Astrocyte (in vitro differentiated cells and primary cell): ENCODE results near the gene PDAP1. TPM values are rescaled to one million over a fixed set of nuclear protein-coding genes. Genes with fewer than 3 reads are reported as not detected.

Experiments used
- DNase-seq: peaks from one replicate; pipeline ENCODE4 v3.0.0-alpha.2; 2010; ENCODE audit warnings: low read depth
- FAIRE-seq: peaks from 2 replicates; lab custom pipeline; 2011; peaks lifted over from hg19 to GRCh38; lab: Jason Lieb, UNC
- H2AFZ ChIP-seq: 2 replicates; pipeline ENCODE4 v1.6.0; 2012; ENCODE audit warnings: low read depth, low read length, inconsistent platforms
- H3K27ac ChIP-seq: 2 replicates; pipeline ENCODE4 v1.5.1; 2011; ENCODE audit warnings: low read depth, low read length, inconsistent platforms
- H3K27me3 ChIP-seq: 2 replicates; pipeline ENCODE4 v1.6.0; 2011; ENCODE audit warnings: low read length, inconsistent platforms; ENCODE audit not compliant: insufficient read depth
- H3K36me3 ChIP-seq: 2 replicates; pipeline ENCODE4 v1.5.1; 2011; ENCODE audit warnings: low read length, inconsistent platforms; ENCODE audit not compliant: insufficient read depth
- H3K4me1 ChIP-seq: 2 replicates; pipeline ENCODE4 v1.5.1; 2011; ENCODE audit warnings: low read length, inconsistent platforms; ENCODE audit not compliant: insufficient read depth
- H3K4me2 ChIP-seq: 2 replicates; pipeline ENCODE4 v1.6.0; 2012; ENCODE audit warnings: low read length, inconsistent platforms
- H3K4me3 ChIP-seq: 2 replicates; pipeline ENCODE4 v1.5.1; 2011; ENCODE audit warnings: low read depth, mild to moderate bottlenecking, low read length, inconsistent platforms; ENCODE audit not compliant: insufficient read depth
- H3K79me2 ChIP-seq: 2 replicates; pipeline ENCODE4 v1.6.0; 2012; ENCODE audit warnings: mild to moderate bottlenecking, low read length, inconsistent platforms; ENCODE audit not compliant: insufficient read depth
- H3K9ac ChIP-seq: 2 replicates; pipeline ENCODE4 v1.6.0; 2012; ENCODE audit warnings: mild to moderate bottlenecking, low read length, inconsistent platforms
- H3K9me3 ChIP-seq: 2 replicates; pipeline ENCODE4 v1.5.1; 2012; ENCODE audit warnings: low read depth, mild to moderate bottlenecking, low read length, inconsistent platforms; ENCODE audit not compliant: insufficient read depth
- H4K20me1 ChIP-seq: 2 replicates; pipeline ENCODE4 v1.6.0; 2012; ENCODE audit warnings: low read length, inconsistent platforms; ENCODE audit not compliant: insufficient read depth
- H3K27ac Mint-ChIP-seq: one replicate; pipeline ENCODE4 v1.8.0; 2021; ENCODE audit warnings: mild to moderate bottlenecking, mixed read lengths; ENCODE audit not compliant: unreplicated experiment
- H3K27me3 Mint-ChIP-seq: one replicate; pipeline ENCODE4 v1.8.0; 2021; ENCODE audit warnings: low read depth, mixed read lengths; ENCODE audit not compliant: unreplicated experiment
- H3K36me3 Mint-ChIP-seq: one replicate; pipeline ENCODE4 v1.8.0; 2021; ENCODE audit warnings: low read depth, mixed read lengths; ENCODE audit not compliant: unreplicated experiment
- H3K4me1 Mint-ChIP-seq: one replicate; pipeline ENCODE4 v1.8.0; 2021; ENCODE audit warnings: low read depth, mixed read lengths; ENCODE audit not compliant: unreplicated experiment
- H3K4me3 Mint-ChIP-seq: one replicate; pipeline ENCODE4 v1.8.0; 2021; ENCODE audit warnings: mild to moderate bottlenecking, moderate library complexity, mixed read lengths; ENCODE audit not compliant: unreplicated experiment
- H3K9me3 Mint-ChIP-seq: one replicate; pipeline ENCODE4 v1.8.0; 2021; ENCODE audit warnings: mild to moderate bottlenecking, mixed read lengths; ENCODE audit not compliant: unreplicated experiment
- EZH2 ChIP-seq: IDR thresholded peaks from 2 replicates; pipeline ENCODE4 v1.6.1; 2012; ENCODE audit warnings: mild to moderate bottlenecking, low read length, inconsistent platforms; ENCODE audit not compliant: insufficient read depth
- total RNA-seq: library from RNA; stranded (reverse); gene quantifications from 2 replicates; pipeline ENCODE4 v1.2.1, GENCODE V29; 2021
- TF ChIP-seq, protein P1 (sequence below): IDR thresholded peaks from 2 replicates; pipeline ENCODE4 v1.5.1; 2011; ENCODE audit warnings: low read depth, mild to moderate bottlenecking, inconsistent platforms, low read length, moderate library complexity; ENCODE audit not compliant: insufficient read depth

Gene PDAP1
- total RNA-seq, 1 donor from 2014 or later, result 106 TPM

DNA sequence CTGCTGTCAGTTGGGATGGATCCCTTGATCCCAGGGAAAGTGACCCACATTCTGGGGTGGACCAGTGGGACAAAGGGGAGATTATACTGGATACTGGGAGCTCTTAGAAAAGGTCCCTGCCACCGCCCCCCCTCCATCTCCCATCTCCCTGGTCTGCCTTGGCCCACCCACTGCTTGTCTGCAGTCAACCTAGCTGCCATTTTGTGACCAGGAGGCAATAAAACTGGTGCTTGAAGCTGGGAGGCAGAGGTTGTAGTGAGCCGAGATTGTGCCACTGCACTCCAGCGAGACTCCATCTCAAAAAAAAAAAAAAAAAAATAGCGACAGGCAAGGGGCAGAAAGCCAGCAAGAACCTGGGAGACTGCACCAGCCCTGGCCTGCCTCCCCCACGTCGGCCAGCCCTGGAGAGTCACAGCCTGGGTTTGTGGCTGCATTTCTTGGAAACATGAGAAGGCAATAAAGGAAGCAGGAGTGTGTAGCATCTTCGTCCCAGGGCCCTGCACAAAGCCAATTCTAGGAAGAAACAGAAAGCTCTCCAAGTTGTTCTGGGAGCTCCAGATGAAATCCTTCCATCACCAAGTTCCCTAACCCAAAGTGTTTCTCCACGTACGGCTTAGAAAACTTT is 38.5 kb downstream of the PDAP1 start:
- Mint-ChIP-seq H3K9me3 (no peaks in the 10 kb centered on the region), H3K4me3 (no peak overlapping the region), H3K27me3 (no peaks in the 10 kb centered on the region), H3K27ac (no peak overlapping the region), H3K36me3 (peaks cover 7% of the 10 kb centered on the region), H3K4me1 (peaks cover 3% of the 10 kb centered on the region)
- no peak for FAIRE-seq
- Histone ChIP-seq H4K20me1 (peaks cover 24% of the 10 kb centered on the region), H2AFZ (no peak overlapping the region), H3K9me3 (no peaks in the 10 kb centered on the region), H3K27ac (no peak overlapping the region), H3K36me3 (peaks cover 19% of the 10 kb centered on the region), H3K4me1 (peaks cover 3% of the 10 kb centered on the region), H3K9ac (no peak overlapping the region), H3K4me3 (no peak overlapping the region), H3K27me3 (no peaks in the 10 kb centered on the region), H3K79me2 (no peaks in the 10 kb centered on the region), H3K4me2 (no peak overlapping the region)
- peak; percentile 42 for DNase-seq
- TF ChIP-seq, protein P1, sequence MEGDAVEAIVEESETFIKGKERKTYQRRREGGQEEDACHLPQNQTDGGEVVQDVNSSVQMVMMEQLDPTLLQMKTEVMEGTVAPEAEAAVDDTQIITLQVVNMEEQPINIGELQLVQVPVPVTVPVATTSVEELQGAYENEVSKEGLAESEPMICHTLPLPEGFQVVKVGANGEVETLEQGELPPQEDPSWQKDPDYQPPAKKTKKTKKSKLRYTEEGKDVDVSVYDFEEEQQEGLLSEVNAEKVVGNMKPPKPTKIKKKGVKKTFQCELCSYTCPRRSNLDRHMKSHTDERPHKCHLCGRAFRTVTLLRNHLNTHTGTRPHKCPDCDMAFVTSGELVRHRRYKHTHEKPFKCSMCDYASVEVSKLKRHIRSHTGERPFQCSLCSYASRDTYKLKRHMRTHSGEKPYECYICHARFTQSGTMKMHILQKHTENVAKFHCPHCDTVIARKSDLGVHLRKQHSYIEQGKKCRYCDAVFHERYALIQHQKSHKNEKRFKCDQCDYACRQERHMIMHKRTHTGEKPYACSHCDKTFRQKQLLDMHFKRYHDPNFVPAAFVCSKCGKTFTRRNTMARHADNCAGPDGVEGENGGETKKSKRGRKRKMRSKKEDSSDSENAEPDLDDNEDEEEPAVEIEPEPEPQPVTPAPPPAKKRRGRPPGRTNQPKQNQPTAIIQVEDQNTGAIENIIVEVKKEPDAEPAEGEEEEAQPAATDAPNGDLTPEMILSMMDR, result no peak
- TF ChIP-seq EZH2, result no peak

- peaks cover 3% of the 10 kb centered on the region for H3K4me1 Mint-ChIP-seq
- Histone ChIP-seq H4K20me1 (peaks cover 27% of the 10 kb centered on the region), H3K9ac (no peak overlapping the region), H2AFZ (no peak overlapping the region), H3K27ac (no peak overlapping the region), H3K9me3 (no peaks in the 10 kb centered on the region), H3K36me3 (peaks cover 26% of the 10 kb centered on the region), H3K27me3 (no peaks in the 10 kb centered on the region), H3K79me2 (no peaks in the 10 kb centered on the region), H3K4me3 (no peak overlapping the region), H3K4me1 (peaks cover 3% of the 10 kb centered on the region), H3K4me2 (no peak overlapping the region)
- no peaks in the 10 kb centered on the region for H3K27me3 Mint-ChIP-seq
- H3K27ac Mint-ChIP-seq, result no peak overlapping the region
- peaks cover 11% of the 10 kb centered on the region for H3K36me3 Mint-ChIP-seq
- no peak for FAIRE-seq
- H3K9me3 Mint-ChIP-seq, result no peaks in the 10 kb centered on the region
- TF ChIP-seq EZH2, result no peak
- TF ChIP-seq, protein P1, result no peak
- H3K4me3 Mint-ChIP-seq, result no peak overlapping the region
- no peak for DNase-seq
Measured at GRCh38 chr7:99368750-99369389, 39.5 kb downstream of the PDAP1 start.

- no peak overlapping the region for H3K4me2 ChIP-seq
- H3K36me3 ChIP-seq, result peaks cover 33% of the 10 kb centered on the region
- no peak for TF ChIP-seq EZH2
- TF ChIP-seq, protein P1, result no peak
- peaks cover 13% of the 10 kb centered on the region for H3K4me1 ChIP-seq
- no peaks in the 10 kb centered on the region for H3K79me2 ChIP-seq
- DNase-seq, result no peak
- no peaks in the 10 kb centered on the region for H3K27me3 ChIP-seq
- H3K9ac ChIP-seq, result no peak overlapping the region
- H3K9me3 Mint-ChIP-seq, result no peaks in the 10 kb centered on the region
- peaks cover 8% of the 10 kb centered on the region for H3K4me1 Mint-ChIP-seq
- H3K27ac Mint-ChIP-seq, result no peak overlapping the region
- no peak overlapping the region for H3K4me3 ChIP-seq
- no peak for FAIRE-seq
- peaks cover 11% of the 10 kb centered on the region for H3K36me3 Mint-ChIP-seq
- no peaks in the 10 kb centered on the region for H3K27me3 Mint-ChIP-seq
- H2AFZ ChIP-seq, result no peak overlapping the region
- no peaks in the 10 kb centered on the region for H3K9me3 ChIP-seq
- no peak overlapping the region for H3K27ac ChIP-seq
- H3K4me3 Mint-ChIP-seq, result no peak overlapping the region
- peaks cover 41% of the 10 kb centered on the region for H4K20me1 ChIP-seq
Measured at GRCh38 chr7:99366646-99367045, 41.8 kb downstream of the PDAP1 start.
